Measurements from ENCODE around the gene CCN5. TPM values are rescaled to one million over a fixed set of nuclear protein-coding genes. Genes with fewer than 3 reads are reported as not detected.

Gene CCN5
- total and polyA plus RNA-seq, 2 experiments from 2014 or later = 23.6 to 47.3 TPM

- WGBS, 2 experiments (ENCODE audit: low coverage in 1 of 2, low lambda C conversion rate in 2 of 2, missing lambda C conversion rate in 2 of 2) = 71 to 74% methylated on average over 17 of the region's 18 CpGs
Observed at GRCh38 chr20:44756011-44756688, 41.0 kb downstream of the CCN5 start.

GRCh38 chr20:44756956-44757355 is 41.8 kb downstream of the CCN5 start:
- Histone ChIP-seq H3F3A (ENCODE audit: insufficient read depth) (no peaks in the 10 kb centered on the region), H2AFZ (no peak overlapping the region), H3K9me3 (ENCODE audit: low read depth) (no peaks in the 10 kb centered on the region), H3K79me2 (ENCODE audit: insufficient read depth) (no peaks in the 10 kb centered on the region), H3K9ac (no peak overlapping the region), H3K27ac (no peak overlapping the region), H4K20me1 (ENCODE audit: insufficient read depth) (no peaks in the 10 kb centered on the region), H3K4me1 (ENCODE audit: insufficient read depth) (no peaks in the 10 kb centered on the region), H3K4me3 (no peak overlapping the region), H3K4me2 (ENCODE audit: unreplicated experiment) (no peak overlapping the region), H3K36me3 (ENCODE audit: low read depth) (no peaks in the 10 kb centered on the region), H3K9me2 (ENCODE audit: insufficient read depth) (no peaks in the 10 kb centered on the region), H3K27me3 (replicated peaks; ENCODE audit: insufficient read depth) (peaks cover 15% of the 10 kb centered on the region)
- 77 to 81% methylated on average over 5 of the region's 5 CpGs for WGBS, 2 experiments (ENCODE audit: low coverage in 1 of 2, low lambda C conversion rate in 2 of 2, missing lambda C conversion rate in 2 of 2)
- no peak for DNase-seq
- TF ChIP-seq EZH2phosphoT487 (IDR thresholded peaks at IDR 0.05; ENCODE audit: insufficient read depth, low read depth) = no peak
- TF ChIP-seq EZH2 (IDR thresholded peaks at IDR 0.05; ENCODE audit: insufficient read depth, poor library complexity, severe bottlenecking) = no peak
- in situ Hi-C loops (cut with MboI) = no loop called here

More at GRCh38 chr20:44756011-44756688, 41.0 kb downstream of the CCN5 start:
- Histone ChIP-seq H3K9me2 (ENCODE audit: insufficient read depth) (no peaks in the 10 kb centered on the region), H3K4me1 (ENCODE audit: insufficient read depth) (no peaks in the 10 kb centered on the region), H3K9me3 (ENCODE audit: low read depth) (no peaks in the 10 kb centered on the region), H3K4me3 (no peak overlapping the region), H4K20me1 (ENCODE audit: insufficient read depth) (no peaks in the 10 kb centered on the region), H3F3A (ENCODE audit: insufficient read depth) (no peaks in the 10 kb centered on the region), H2AFZ (no peak overlapping the region), H3K9ac (no peak overlapping the region), H3K4me2 (ENCODE audit: unreplicated experiment) (no peak overlapping the region), H3K27ac (no peak overlapping the region), H3K27me3 (replicated peaks; ENCODE audit: insufficient read depth) (peaks cover 15% of the 10 kb centered on the region), H3K36me3 (ENCODE audit: low read depth) (no peaks in the 10 kb centered on the region), H3K79me2 (ENCODE audit: insufficient read depth) (no peaks in the 10 kb centered on the region)
- DNase-seq = no peak
- in situ Hi-C loops (cut with MboI) = no loop called here
- TF ChIP-seq EZH2 (IDR thresholded peaks at IDR 0.05; ENCODE audit: insufficient read depth, poor library complexity, severe bottlenecking) = no peak
- no peak for TF ChIP-seq EZH2phosphoT487 (IDR thresholded peaks at IDR 0.05; ENCODE audit: insufficient read depth, low read depth)

GRCh38 chr20:44758247-44759101 is 43.3 kb downstream of the CCN5 start:
- Histone ChIP-seq H3K4me1 (ENCODE audit: insufficient read depth) (no peaks in the 10 kb centered on the region), H3K4me2 (ENCODE audit: unreplicated experiment) (no peak overlapping the region), H3K27ac (no peak overlapping the region), H3K9me2 (ENCODE audit: insufficient read depth) (no peaks in the 10 kb centered on the region), H3K79me2 (ENCODE audit: insufficient read depth) (no peaks in the 10 kb centered on the region), H3F3A (ENCODE audit: insufficient read depth) (no peaks in the 10 kb centered on the region), H3K9me3 (ENCODE audit: low read depth) (no peaks in the 10 kb centered on the region), H3K27me3 (replicated peaks; ENCODE audit: insufficient read depth) (peaks cover 7% of the 10 kb centered on the region; the same call in 1 of the 2 replicates), H3K9ac (no peak overlapping the region), H3K4me3 (no peak overlapping the region), H2AFZ (no peak overlapping the region), H3K36me3 (ENCODE audit: low read depth) (no peaks in the 10 kb centered on the region), H4K20me1 (ENCODE audit: insufficient read depth) (no peaks in the 10 kb centered on the region)
- TF ChIP-seq EZH2phosphoT487 (IDR thresholded peaks at IDR 0.05; ENCODE audit: insufficient read depth, low read depth) (no peak), EZH2 (IDR thresholded peaks at IDR 0.05; ENCODE audit: insufficient read depth, poor library complexity, severe bottlenecking) (no peak)
- 52 to 53% methylated on average over 10 of the region's 10 CpGs for WGBS, 2 experiments (ENCODE audit: low coverage in 1 of 2, low lambda C conversion rate in 2 of 2, missing lambda C conversion rate in 2 of 2)
- in situ Hi-C loops (cut with MboI) = no loop called here
- DNase-seq = no peak

DNA sequence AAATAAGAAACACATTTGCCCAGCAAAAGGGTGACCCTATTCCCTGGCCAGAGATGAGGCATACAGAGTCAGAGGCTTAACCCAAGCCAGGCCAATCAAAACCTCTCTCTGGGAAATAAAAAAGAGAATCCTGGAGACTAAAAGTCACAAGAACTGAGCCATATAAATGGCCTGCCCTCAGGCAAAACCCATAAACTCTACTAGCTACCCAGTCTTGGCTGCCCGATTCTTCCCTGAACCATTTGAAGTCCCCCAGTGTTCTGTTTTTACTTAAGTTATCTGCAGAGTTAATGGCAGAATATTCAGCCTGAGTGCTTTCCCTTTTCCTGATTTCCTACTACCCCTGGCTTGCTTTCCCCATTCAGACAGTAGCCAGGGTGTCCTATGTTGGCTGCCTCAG is 44.4 kb downstream of the CCN5 start:
- in situ Hi-C loops (cut with MboI) = no loop called here
- no peaks in the 10 kb centered on the region for H3K36me3 ChIP-seq (ENCODE audit: low read depth)

More for the DNA sequence above, 44.4 kb downstream of the CCN5 start:
- Histone ChIP-seq H3K9me2 (ENCODE audit: insufficient read depth) (no peaks in the 10 kb centered on the region), H3K9me3 (ENCODE audit: low read depth) (no peaks in the 10 kb centered on the region), H3K27ac (no peak overlapping the region), H3K4me2 (ENCODE audit: unreplicated experiment) (no peak overlapping the region), H3K4me3 (no peak overlapping the region), H3K79me2 (ENCODE audit: insufficient read depth) (no peaks in the 10 kb centered on the region), H3K4me1 (ENCODE audit: insufficient read depth) (no peaks in the 10 kb centered on the region), H3F3A (ENCODE audit: insufficient read depth) (no peaks in the 10 kb centered on the region), H3K9ac (no peak overlapping the region), H2AFZ (no peak overlapping the region), H3K27me3 (replicated peaks; ENCODE audit: insufficient read depth) (peaks cover 10% of the 10 kb centered on the region), H4K20me1 (ENCODE audit: insufficient read depth) (no peaks in the 10 kb centered on the region)
- WGBS, 2 experiments (ENCODE audit: low coverage in 1 of 2, low lambda C conversion rate in 2 of 2, missing lambda C conversion rate in 2 of 2) = 75 to 100% methylated on average over 1 of the region's 1 CpG
- DNase-seq = no peak
- TF ChIP-seq EZH2 (IDR thresholded peaks at IDR 0.05; ENCODE audit: insufficient read depth, poor library complexity, severe bottlenecking) (no peak), EZH2phosphoT487 (IDR thresholded peaks at IDR 0.05; ENCODE audit: insufficient read depth, low read depth) (no peak)
